BLaER1 (cell line): ENCODE results near the gene SP110.
"Not testable (repeated sequence)": the region's sequence is repeated elsewhere in the genome, so short reads cannot be mapped to it uniquely, and the experiment has no call there.

Experiments used
- H3K27ac ChIP-seq: shearing (Covaris generic); formaldehyde crosslinking; 2 replicates; pipeline ENCODE4 v1.8.1; 2022
- H3K27me3 ChIP-seq: shearing (Covaris generic); formaldehyde crosslinking; 2 replicates; pipeline ENCODE4 v1.8.1; 2022
- H3K36me3 ChIP-seq: shearing (Covaris generic); formaldehyde crosslinking; 2 replicates; pipeline ENCODE4 v1.8.1; 2022
- H3K4me1 ChIP-seq: shearing (Covaris generic); formaldehyde crosslinking; 2 replicates; pipeline ENCODE4 v1.8.1; 2022
- H3K4me2 ChIP-seq: shearing (Covaris generic); formaldehyde crosslinking; 2 replicates; pipeline ENCODE4 v1.8.1; 2022
- H3K4me3 ChIP-seq: shearing (Covaris generic); formaldehyde crosslinking; 2 replicates; pipeline ENCODE4 v1.8.1; 2022
- H3K9ac ChIP-seq: shearing (Covaris generic); formaldehyde crosslinking; 2 replicates; pipeline ENCODE4 v1.8.1; 2022
- H3K9me3 ChIP-seq: shearing (Covaris generic); formaldehyde crosslinking; 2 replicates; pipeline ENCODE4 v1.8.1; 2022
- H4K20me1 ChIP-seq: shearing (Covaris generic); formaldehyde crosslinking; 2 replicates; pipeline ENCODE4 v1.8.1; 2022
- Cebpa-rat ChIP-seq: shearing (Covaris generic); IDR thresholded peaks from 2 replicates; pipeline ENCODE4 v1.8.1; 2022

Gene SP110

DNA sequence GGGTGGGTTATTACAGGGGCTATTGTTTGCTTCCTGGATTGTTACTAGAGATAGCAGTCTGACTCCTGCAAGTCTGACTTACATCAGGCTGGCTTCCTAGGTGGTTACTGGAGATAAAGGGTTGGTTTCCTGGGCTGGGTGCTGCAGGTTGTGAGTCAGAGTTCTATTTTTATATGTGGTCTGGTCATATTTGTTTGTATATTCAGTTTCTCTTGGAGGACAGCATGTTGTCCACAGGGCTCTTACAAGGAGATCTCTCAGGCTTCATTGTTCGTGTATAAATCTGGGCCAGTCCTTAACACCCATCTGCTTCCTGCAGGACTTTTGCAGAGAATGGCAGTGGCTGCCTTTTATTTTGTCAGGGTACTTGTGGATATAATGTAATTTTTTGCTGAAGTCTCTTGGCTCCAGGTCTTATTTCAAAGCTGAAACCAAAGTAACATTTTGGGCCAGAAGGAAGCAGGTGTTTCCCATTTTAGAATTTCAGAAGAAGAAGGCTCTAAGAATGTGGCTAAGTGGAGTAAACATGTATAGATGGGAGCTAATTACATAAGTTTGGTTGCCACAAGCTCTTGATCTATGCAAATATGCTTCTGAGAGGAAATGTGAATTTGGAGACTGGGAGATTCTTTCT lies 85.2 kb downstream of the SP110 start:
- H3K4me2 ChIP-seq, result peak overlapping the region; percentile 62
- H3K9me3 ChIP-seq, result peaks cover 38% of the 10 kb centered on the region
- H3K9ac ChIP-seq, result 0 out of 2 replicates have a peak overlapping the region, but pooled peaks have one; percentile 27
- peaks cover 9% of the 10 kb centered on the region; the same call in 1 of the 2 replicates for H3K36me3 ChIP-seq
- peaks cover 47% of the 10 kb centered on the region for H3K4me1 ChIP-seq
- TF ChIP-seq Cebpa-rat, result no peak
- no peaks in the 10 kb centered on the region for H4K20me1 ChIP-seq
- 0 out of 2 replicates have a peak overlapping the region, but pooled peaks have one; percentile 44 for H3K4me3 ChIP-seq
- peak overlapping the region; percentile 72 for H3K27ac ChIP-seq
- H3K27me3 ChIP-seq, result no peaks in the 10 kb centered on the region

DNA sequence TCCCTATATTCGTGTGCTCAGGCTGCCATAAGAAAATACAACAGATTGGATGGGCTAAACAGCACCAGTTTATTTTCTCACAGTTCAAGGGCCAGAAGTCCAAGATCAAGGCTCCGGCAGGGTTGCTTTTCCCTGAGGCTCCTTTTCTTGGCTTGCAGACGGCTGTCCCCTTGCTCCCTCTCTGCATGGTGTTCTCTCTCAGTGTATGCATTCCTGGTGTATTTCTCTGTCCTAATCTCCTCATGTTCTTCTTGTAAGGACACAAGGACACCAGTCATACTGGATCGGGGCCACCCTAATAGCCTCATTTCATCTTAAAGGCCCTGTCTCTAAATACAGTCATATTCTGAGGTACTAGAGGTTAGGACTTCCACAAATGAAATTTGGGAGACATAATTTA lies 88.4 kb downstream of the SP110 start:
- Histone ChIP-seq H3K36me3 (peaks cover 9% of the 10 kb centered on the region; the same call in 1 of the 2 replicates), H3K4me3 (no peak overlapping the region), H3K27ac (peak overlapping the region; percentile 52), H3K4me1 (peaks cover 72% of the 10 kb centered on the region), H3K27me3 (no peaks in the 10 kb centered on the region), H3K9ac (no peak overlapping the region), H4K20me1 (no peaks in the 10 kb centered on the region), H3K9me3 (peaks cover 36% of the 10 kb centered on the region), H3K4me2 (peak overlapping the region; percentile 64)
- no peak for TF ChIP-seq Cebpa-rat

DNA sequence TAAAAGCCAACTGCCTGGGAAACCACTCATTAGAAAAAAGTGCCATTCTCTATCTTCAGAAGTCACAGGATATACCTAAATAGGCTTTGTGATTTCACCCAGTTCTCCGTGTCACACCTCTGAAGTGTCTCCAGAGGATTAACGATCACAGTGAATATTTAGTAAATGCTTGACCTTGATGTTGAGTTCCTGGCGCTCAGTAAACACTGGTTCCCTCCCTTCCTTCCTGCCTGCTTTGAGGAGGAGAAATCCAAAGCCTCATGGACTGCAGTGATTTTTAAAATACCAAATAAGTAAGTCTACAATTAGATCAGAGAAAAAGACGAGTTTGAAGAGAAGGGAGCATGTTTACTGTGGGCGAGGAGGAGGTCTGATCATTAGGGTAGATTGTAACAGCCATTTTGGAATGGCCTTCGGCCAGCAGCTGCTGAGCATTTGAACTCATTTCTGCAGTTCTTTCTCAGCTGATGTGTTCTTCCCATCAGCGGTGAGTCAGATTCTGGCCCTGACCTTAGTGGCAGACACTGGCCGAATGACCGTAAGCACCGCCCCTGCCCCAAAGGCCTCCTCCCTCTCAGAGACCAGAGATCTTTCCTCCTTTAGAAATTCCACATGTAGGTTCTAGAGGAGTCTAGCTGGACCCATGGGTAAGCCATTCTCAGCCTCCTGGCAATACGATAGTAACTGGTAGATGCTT lies 89.0 kb downstream of the SP110 start:
- peak overlapping the region; percentile 64 for H3K4me2 ChIP-seq
- H3K27ac ChIP-seq, result peak overlapping the region; percentile 52
- peaks cover 36% of the 10 kb centered on the region for H3K9me3 ChIP-seq

DNA sequence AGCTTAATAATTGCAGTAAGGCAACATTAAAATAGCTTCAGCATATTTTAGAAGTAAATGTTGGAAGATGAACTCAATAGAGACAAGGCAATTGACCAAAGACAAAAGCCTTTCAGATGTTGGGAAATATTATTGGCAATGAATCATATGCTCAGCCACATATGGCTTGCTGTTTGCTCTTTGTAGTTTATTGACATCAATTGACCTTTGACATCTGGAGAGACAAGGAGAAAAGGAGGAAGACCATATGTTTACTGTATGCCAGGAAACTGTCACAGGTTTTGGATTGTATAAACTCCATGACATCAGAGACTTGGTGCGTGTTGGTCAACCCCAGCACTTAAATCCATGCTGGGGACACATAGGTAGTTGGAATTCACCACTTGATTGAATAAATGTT lies 90.4 kb downstream of the SP110 start:
- H3K9me3 ChIP-seq, result peaks cover 31% of the 10 kb centered on the region
- H3K36me3 ChIP-seq, result peaks cover 9% of the 10 kb centered on the region; the same call in 1 of the 2 replicates
- H4K20me1 ChIP-seq, result no peaks in the 10 kb centered on the region
- H3K4me1 ChIP-seq, result peaks cover 74% of the 10 kb centered on the region
- no peak overlapping the region for H3K4me3 ChIP-seq
- no peaks in the 10 kb centered on the region for H3K27me3 ChIP-seq
- no peak overlapping the region for H3K9ac ChIP-seq
- H3K27ac ChIP-seq, result no peak overlapping the region
- H3K4me2 ChIP-seq, result no peak overlapping the region
- no peak for TF ChIP-seq Cebpa-rat

More for the DNA sequence above, 89.0 kb downstream of the SP110 start:
- no peak for TF ChIP-seq Cebpa-rat
- H4K20me1 ChIP-seq, result no peaks in the 10 kb centered on the region
- 0 out of 2 replicates have a peak overlapping the region, but pooled peaks have one; percentile 8 for H3K9ac ChIP-seq
- H3K4me1 ChIP-seq, result peaks cover 74% of the 10 kb centered on the region
- H3K27me3 ChIP-seq, result no peaks in the 10 kb centered on the region
- H3K4me3 ChIP-seq, result no peak overlapping the region
- H3K36me3 ChIP-seq, result peaks cover 9% of the 10 kb centered on the region; the same call in 1 of the 2 replicates

DNA sequence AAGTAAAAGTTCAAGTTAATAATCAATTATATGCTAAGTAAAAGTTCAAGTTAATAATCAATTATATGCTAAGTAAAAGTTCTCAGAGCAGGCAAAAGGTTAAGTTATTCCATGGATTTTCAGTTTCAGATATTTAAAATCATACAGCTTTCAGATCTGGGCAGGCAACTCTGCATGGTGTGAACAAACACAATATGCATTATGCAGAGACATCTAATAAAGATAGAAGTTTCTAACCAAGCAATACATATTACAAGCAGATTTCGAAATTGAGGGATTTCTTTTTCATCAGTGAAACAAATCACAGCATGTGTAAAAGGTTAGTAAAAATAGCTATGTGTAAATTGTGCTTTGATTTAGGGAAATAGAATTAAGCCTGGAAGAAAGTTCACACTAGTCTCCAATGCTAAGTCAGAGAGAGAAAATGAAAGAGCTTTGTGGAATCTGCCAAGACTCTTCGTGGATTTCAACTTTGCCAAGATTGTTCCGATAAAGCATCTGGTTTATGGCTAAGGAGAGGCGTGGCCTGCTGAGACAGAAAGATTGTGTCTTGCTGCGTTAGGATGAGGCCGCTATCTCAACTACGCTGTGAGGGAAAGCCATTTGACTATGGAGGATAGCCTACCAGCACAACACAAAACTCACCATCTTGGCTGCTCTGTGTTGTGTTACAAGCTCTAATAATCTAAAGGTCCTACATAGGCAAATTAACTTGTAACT lies 91.0 kb downstream of the SP110 start:
- H4K20me1 ChIP-seq, result no peaks in the 10 kb centered on the region
- H3K36me3 ChIP-seq, result peaks cover 3% of the 10 kb centered on the region; the same call in 1 of the 2 replicates
- TF ChIP-seq Cebpa-rat, result no peak
- peaks cover 26% of the 10 kb centered on the region for H3K9me3 ChIP-seq
- peaks cover 71% of the 10 kb centered on the region for H3K4me1 ChIP-seq
- H3K4me2 ChIP-seq, result no peak overlapping the region
- H3K4me3 ChIP-seq, result no peak overlapping the region
- H3K9ac ChIP-seq, result no peak overlapping the region
- no peaks in the 10 kb centered on the region for H3K27me3 ChIP-seq
- no peak overlapping the region for H3K27ac ChIP-seq

DNA sequence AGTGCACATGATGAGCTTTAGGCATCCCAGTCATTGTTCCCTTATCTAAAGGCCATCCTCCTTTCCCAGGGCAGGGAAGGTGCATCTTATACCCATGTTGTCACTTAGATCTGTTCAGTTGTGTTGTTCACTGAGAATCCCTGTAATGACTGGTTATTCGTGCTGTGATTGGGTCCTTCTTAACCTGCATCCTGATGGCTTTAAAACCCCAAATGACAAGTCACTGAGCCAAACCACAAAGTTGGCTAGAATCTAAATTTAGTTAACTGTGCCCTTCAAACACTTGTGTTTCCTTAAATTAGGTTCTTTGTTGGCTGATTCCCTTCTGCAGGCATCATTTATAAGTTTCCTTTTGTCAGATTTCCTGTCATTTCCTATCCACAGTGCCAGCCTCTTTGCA lies 92.6 kb downstream of the SP110 start:
- Histone ChIP-seq H3K27me3 (no peaks in the 10 kb centered on the region), H3K9me3 (peaks cover 10% of the 10 kb centered on the region), H4K20me1 (no peaks in the 10 kb centered on the region), H3K4me2 (peak overlapping the region; percentile 70), H3K36me3 (no peaks in the 10 kb centered on the region), H3K9ac (no peak overlapping the region), H3K4me3 (no peak overlapping the region), H3K4me1 (peaks cover 68% of the 10 kb centered on the region), H3K27ac (peak overlapping the region; percentile 36; the same call in 1 of the 2 replicates)
- TF ChIP-seq Cebpa-rat, result no peak

DNA sequence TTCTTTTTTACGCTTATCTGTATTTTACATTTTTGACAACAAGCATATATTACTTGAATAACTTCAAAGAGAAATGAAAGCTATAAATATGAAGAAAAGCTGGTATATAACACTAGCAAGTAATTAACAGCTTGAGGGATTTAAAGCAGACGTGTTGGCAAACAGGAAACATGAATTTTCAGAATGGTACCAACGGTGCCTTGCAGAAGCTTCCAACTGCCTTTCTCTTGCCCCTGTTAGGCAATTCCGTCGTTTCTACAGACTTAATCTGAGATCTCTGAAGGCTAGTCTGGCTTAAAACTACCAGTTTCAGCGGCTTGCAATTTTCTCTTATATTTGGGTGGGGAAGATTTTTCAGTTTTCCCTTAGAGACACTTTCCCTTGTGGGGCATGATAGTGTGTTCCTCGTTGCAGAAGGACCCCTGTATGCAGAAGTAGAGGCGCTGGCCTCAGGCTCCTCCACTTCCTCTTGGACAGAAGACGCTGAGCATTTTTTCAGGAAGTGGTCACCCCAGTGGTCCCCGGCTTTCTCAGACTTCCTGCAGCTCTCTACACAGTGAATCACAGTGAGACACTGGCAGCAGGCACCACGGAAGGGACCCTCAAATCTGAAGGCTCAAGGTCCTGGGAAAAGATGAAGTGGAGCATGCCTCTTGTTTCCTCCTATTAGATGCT lies 94.9 kb downstream of the SP110 start:
- Histone ChIP-seq H3K27ac (peak overlapping the region; percentile 40; the same call in 1 of the 2 replicates), H4K20me1 (no peaks in the 10 kb centered on the region), H3K4me1 (peaks cover 48% of the 10 kb centered on the region), H3K9me3 (peaks cover 11% of the 10 kb centered on the region; the same call in 1 of the 2 replicates), H3K36me3 (no peaks in the 10 kb centered on the region), H3K9ac (no peak overlapping the region), H3K4me3 (no peak overlapping the region), H3K4me2 (peak overlapping the region; percentile 70), H3K27me3 (no peaks in the 10 kb centered on the region)
- TF ChIP-seq Cebpa-rat, result no peak

DNA sequence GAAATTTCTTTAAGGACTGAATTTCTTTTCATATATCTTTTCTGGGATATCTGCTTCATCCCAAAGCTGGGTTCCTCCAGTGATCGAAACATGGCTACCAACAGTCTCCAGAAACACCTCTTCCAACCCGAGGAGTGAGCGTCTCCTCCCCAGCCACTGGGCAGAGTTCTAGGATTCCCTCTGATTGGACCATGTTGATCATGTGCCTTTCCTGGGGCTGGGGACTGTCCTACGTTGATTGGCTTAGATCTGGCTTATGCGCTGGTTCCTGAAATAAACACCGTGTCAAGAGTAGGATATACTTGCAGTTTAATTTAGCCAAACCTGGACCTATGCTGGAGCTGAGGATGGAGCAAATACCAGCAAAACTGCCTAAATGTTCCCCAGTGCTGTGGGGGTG lies 95.5 kb downstream of the SP110 start:
- H3K4me1 ChIP-seq, result peaks cover 44% of the 10 kb centered on the region
- no peak overlapping the region for H3K9ac ChIP-seq
- H3K4me2 ChIP-seq, result peak overlapping the region; percentile 70
- no peaks in the 10 kb centered on the region for H4K20me1 ChIP-seq
- H3K27ac ChIP-seq, result no peak overlapping the region
- no peak for TF ChIP-seq Cebpa-rat
- peaks cover 15% of the 10 kb centered on the region; the same call in 1 of the 2 replicates for H3K9me3 ChIP-seq
- H3K36me3 ChIP-seq, result no peaks in the 10 kb centered on the region
- no peaks in the 10 kb centered on the region for H3K27me3 ChIP-seq
- H3K4me3 ChIP-seq, result no peak overlapping the region

DNA sequence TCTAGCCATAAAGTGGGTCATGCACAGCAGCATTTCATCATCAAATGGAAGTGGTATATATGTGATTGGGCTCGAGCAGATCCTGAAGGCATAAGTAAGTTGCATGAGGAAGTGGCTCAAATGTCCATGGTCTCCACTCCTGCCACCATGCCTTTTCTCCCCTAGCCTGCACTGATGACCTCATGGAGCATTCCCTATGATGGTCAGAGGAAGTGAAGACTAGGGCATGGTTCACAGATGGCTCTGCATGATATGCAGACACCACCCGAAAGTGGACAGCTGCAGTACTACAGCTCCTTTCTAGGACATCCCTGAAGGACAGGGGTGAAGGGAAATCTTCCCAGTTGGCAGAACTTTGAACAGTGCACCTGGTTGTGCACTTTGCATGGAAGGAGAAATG lies 99.4 kb downstream of the SP110 start:
- not testable (repeated sequence) for H3K9ac ChIP-seq, H3K27me3 ChIP-seq, H3K4me3 ChIP-seq, H4K20me1 ChIP-seq, H3K4me2 ChIP-seq, H3K27ac ChIP-seq, H3K36me3 ChIP-seq
- H3K9me3 ChIP-seq, result peaks cover 19% of the 10 kb centered on the region; the same call in 1 of the 2 replicates
- peaks cover 13% of the 10 kb centered on the region for H3K4me1 ChIP-seq

DNA sequence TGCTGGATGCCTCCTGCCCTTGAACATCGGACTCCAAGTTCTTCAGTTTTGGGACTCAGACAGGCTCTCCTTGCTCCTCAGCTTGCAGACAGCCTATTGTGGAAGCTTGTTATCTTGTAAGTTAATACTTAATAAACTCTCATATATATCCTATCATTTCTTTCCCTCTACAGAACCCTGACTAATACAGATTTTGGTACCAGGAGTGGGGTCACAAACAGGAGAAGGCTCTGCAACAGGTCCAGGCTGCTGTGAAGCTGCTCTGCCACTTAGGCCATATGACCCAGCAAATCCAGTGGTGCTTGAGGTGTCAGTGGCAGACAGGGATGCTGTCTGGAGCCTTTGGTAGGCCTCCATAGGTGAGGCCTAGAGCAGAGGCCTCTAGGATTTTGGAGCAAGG lies 100.0 kb downstream of the SP110 start:
- H4K20me1 ChIP-seq, H3K9ac ChIP-seq, H3K4me3 ChIP-seq, H3K4me1 ChIP-seq, H3K4me2 ChIP-seq, H3K36me3 ChIP-seq, H3K27ac ChIP-seq, H3K27me3 ChIP-seq: not testable (repeated sequence)
- peaks cover 19% of the 10 kb centered on the region; the same call in 1 of the 2 replicates for H3K9me3 ChIP-seq
